Ovary (tissue), 3 donors: ENCODE measurements around the gene NKX2-3.

Experiments
- CTCF ChIP-seq, 3 donors: fragments of 450-650 bp in 2 of 3; fragments of 200-600 bp in 1 of 3; IDR thresholded peaks; one replicate each; pipeline versions ENCODE4 v1.5.1 to v1.8.0; 2016 to 2022; ENCODE audit warnings: antibody characterized with exemption in 3 of 3, mild to moderate bottlenecking in 1 of 3
- EP300 ChIP-seq: sonication (generic); formaldehyde crosslinking; IDR thresholded peaks from one replicate; pipeline ENCODE4 v1.6.1; 2017; ENCODE audit warnings: antibody characterized with exemption
- POLR2A ChIP-seq: fragments of 450-650 bp; IDR thresholded peaks from one replicate; pipeline ENCODE4 v1.6.1; 2017; ENCODE audit warnings: antibody characterized with exemption, mild to moderate bottlenecking, moderate library complexity
- donor health status: DM: no; HTN: no; CAD: no.

GRCh38 chr10:99551158-99551557 is 18.4 kb downstream of the NKX2-3 start:
- TF ChIP-seq CTCF (IDR thresholded peaks at IDR 0.05): no peak
- no peak for TF ChIP-seq POLR2A
- no peak for TF ChIP-seq EP300
